ENCODE results near the gene ANKRD44. TPM values are rescaled to one million over a fixed set of nuclear protein-coding genes. Genes with fewer than 3 reads are reported as not detected.
A peak's percentile ranks its signal among the peaks of the same experiment; 100 is the strongest.

ANKRD44 gene
- total and polyA plus RNA-seq, 2 of the 8 experiments (the other 6 are each of a cell fraction or from before 2014, with no cell fraction given) = 1.2 to 1.3 TPM

DNA sequence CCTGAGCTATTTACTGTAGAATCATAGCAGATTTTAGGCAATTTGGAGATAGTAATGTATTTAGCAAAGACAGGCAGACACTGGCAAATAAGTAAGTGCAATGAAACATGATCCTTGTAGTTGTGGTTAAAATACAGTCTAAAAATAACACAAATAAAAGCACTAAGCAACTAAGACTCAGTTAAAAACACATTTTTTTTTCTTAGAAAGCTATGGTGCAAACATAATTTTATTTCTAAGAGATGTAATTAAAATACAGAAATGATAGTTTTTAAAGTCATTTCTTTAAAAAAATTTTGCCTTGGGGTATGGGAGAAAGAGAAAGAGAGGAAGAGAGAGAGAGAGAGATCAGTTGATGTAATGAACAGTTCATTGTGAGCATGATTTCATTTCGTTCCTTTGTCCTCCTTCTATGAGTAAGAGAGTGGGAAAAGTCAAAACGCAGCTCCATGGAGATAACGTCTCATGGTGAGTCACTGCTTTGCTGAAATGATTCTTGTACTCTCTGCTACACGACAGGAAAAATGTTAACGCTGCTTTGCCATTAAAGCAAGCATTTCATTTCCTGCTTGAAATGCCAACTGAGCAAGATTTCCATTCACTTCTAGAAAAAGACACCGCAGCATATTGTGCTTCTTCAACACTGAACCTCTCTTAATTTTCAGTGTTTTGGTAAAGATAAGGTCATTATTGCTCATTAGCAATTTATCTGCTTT lies 322.8 kb downstream of the ANKRD44 start:
- 45% methylated on average over 6 of the region's 6 CpGs; no CpG with 5 or more reads in 1 of the 2 experiments for whole genome bisulfite sequencing, 2 experiments (ENCODE audit: extremely low coverage in 1 of 2, insufficient coverage in 1 of 2, insufficient read length in 1 of 2, insufficient replicate concordance in 2 of 2, low coverage in 1 of 2, low lambda C conversion rate in 2 of 2, missing lambda C conversion rate in 1 of 2)
- Histone ChIP-seq H2BK120ac (replicated peaks; ENCODE audit: low read depth, low read length) (no peak overlapping the region), H4K8ac (ENCODE audit: extremely low read depth, insufficient read depth, low read length) (no peak overlapping the region), H2AK5ac (ENCODE audit: low read depth, low read length) (no peak overlapping the region), H3K4me2 (ENCODE audit: insufficient read depth in 1 of 2, low read depth in 2 of 2, low read length in 2 of 2) (no peak overlapping the region), H3K79me1 (ENCODE audit: low read depth, low read length) (no peaks in the 10 kb centered on the region), H3K27me3 (replicated peaks in 1 of 4; ENCODE audit: control insufficient read depth in 3 of 4, extremely low read depth in 1 of 4, insufficient read depth in 3 of 4, low read length in 3 of 4) (no peaks in the 10 kb centered on the region), H3K9ac (replicated peaks in 1 of 4; ENCODE audit: extremely low read depth in 1 of 4, low read depth in 3 of 4, low read length in 3 of 4) (no peak overlapping the region), H3K4me1 (replicated peaks in 1 of 4; ENCODE audit: control insufficient read depth in 3 of 4, insufficient read depth in 4 of 4, low read length in 3 of 4) (peaks cover 0 to 6% (median 2%) of the 10 kb centered on the region in 4 experiments; a peak in 4 of 7 replicates), H2AFZ (ENCODE audit: low read length) (peak overlapping the region; percentile 97), H3K4me3 (ENCODE audit: extremely low read depth in 1 of 4, insufficient read depth in 2 of 4, low read depth in 3 of 4, low read length in 4 of 4) (no peak overlapping the region), H4K20me1 (replicated peaks in 1 of 2; ENCODE audit: control insufficient read depth in 1 of 2, insufficient read depth in 2 of 2, low read length in 2 of 2) (no peaks in the 10 kb centered on the region), H3K79me2 (ENCODE audit: control insufficient read depth in 1 of 2, insufficient read depth in 2 of 2, low read length in 2 of 2) (no peaks in the 10 kb centered on the region), H3K4ac (replicated peaks; ENCODE audit: insufficient read length, low read depth, low read length) (no peak overlapping the region), H2BK12ac (ENCODE audit: low read depth, low read length) (no peak overlapping the region), H3K9me3 (ENCODE audit: insufficient read depth in 2 of 2, low read depth in 1 of 2, low read length in 1 of 2) (no peaks in the 10 kb centered on the region), H4K5ac (ENCODE audit: insufficient read length, low read depth, low read length) (no peak overlapping the region), H2BK15ac (ENCODE audit: low read length) (no peak overlapping the region), H2BK5ac (ENCODE audit: low read depth, low read length) (no peak overlapping the region), H3K27ac (ENCODE audit: low read depth, low read length) (no peak overlapping the region), H3K56ac (replicated peaks; ENCODE audit: insufficient read length, low read depth, low read length) (no peak overlapping the region), H3K14ac (ENCODE audit: insufficient read length) (no peak overlapping the region), H3K23me2 (ENCODE audit: low read depth, low read length) (no peaks in the 10 kb centered on the region), H2BK20ac (ENCODE audit: low read length) (no peak overlapping the region), H4K91ac (replicated peaks; ENCODE audit: insufficient read length, low read length) (no peak overlapping the region), H3K36me3 (ENCODE audit: control insufficient read depth in 2 of 4, insufficient read depth in 4 of 4, low read length in 3 of 4) (no peaks in the 10 kb centered on the region), H3K23ac (ENCODE audit: insufficient read length) (no peak overlapping the region), H3K18ac (ENCODE audit: extremely low read depth, low read length) (no peak overlapping the region)
- ChIA-PET POLR2A (ENCODE audit: partially characterized antibody) (no interaction called here), CTCF (ENCODE audit: partially characterized antibody) (interaction anchor here (0.6 to 1.5 kb wide), 2 partner anchors 23 to 83 kb away, joined by 3 to 4 read pairs; no protein-coding TSS in a partner anchor)
- TF ChIP-seq POLR2AphosphoS5 (IDR thresholded peaks at IDR 0.05; ENCODE audit: low read depth, low read length) (no peak), KDM4A (IDR thresholded peaks at IDR 0.05; ENCODE audit: low read depth, low read length, severe bottlenecking) (no peak), JUND (IDR thresholded peaks at IDR 0.05; ENCODE audit: low read length) (no peak), SP2 (IDR thresholded peaks at IDR 0.05; ENCODE audit: low read length) (no peak), RXRA (IDR thresholded peaks at IDR 0.05; ENCODE audit: insufficient read depth, low read depth, low read length) (no peak), EZH2 (IDR thresholded peaks at IDR 0.05; ENCODE audit: low read depth, low read length, severe bottlenecking) (no peak), CHD1 (IDR thresholded peaks at IDR 0.05; ENCODE audit: low read depth, low read length) (no peak), SUZ12 (IDR thresholded peaks at IDR 0.05; ENCODE audit: low read length) (no peak), BRCA1 (IDR thresholded peaks at IDR 0.05; ENCODE audit: low read depth, low read length) (no peak)
- no peak for DNase-seq (ENCODE audit: low read depth in 1 of 2, low spot score in 2 of 2)
- FAIRE-seq = no peak

All from H1 (cell line).